GM12878 (cell line): ENCODE data around the gene ISM1.
A peak's percentile ranks its signal among the peaks of the same experiment; 100 is the strongest.

Experiments used
- ATF2 ChIP-seq: IDR thresholded peaks from 2 replicates; pipeline ENCODE4 v1.6.1; 2012; ENCODE audit warnings: low read length, inconsistent platforms
- CTCF ChIP-seq, 3 experiments: IDR thresholded peaks in 2 of 3; conservative IDR thresholded peaks in 1 of 3; 2 replicates each; pipeline ENCODE4 v1.5.1; 2011; ENCODE audit warnings: low read depth in 3 of 3, low read length in 3 of 3, mild to moderate bottlenecking in 3 of 3, control low read depth in 2 of 3, moderate library complexity in 2 of 3, inconsistent platforms in 1 of 3, mixed read lengths in 1 of 3; ENCODE audit not compliant: control insufficient read depth in 2 of 3, insufficient read depth in 1 of 3; ENCODE audit errors: extremely low read depth in 1 of 3
- SP1 ChIP-seq: IDR thresholded peaks from one replicate; pipeline ENCODE4 v1.6.1; 2011; ENCODE audit warnings: low read depth, low read length

GRCh38 chr20:13261460-13262301 is 40.6 kb downstream of the ISM1 start:
- TF ChIP-seq ATF2 = no peak
- TF ChIP-seq CTCF (IDR thresholded peaks at IDR 0.05 in 2 of 3, conservative IDR thresholded peaks at IDR 0.05 in 1 of 3; ENCODE audit: control insufficient read depth in 2 of 3, extremely low read depth in 1 of 3, insufficient read depth in 1 of 3, low read depth in 3 of 3, low read length in 3 of 3) = peak; percentile 54 to 76 (median 75)
- TF ChIP-seq SP1 = no peak
